ENCODE measurements around the gene SAMMSON.
A peak's percentile ranks its signal among the peaks of the same experiment; 100 is the strongest.

The SAMMSON gene

DNA sequence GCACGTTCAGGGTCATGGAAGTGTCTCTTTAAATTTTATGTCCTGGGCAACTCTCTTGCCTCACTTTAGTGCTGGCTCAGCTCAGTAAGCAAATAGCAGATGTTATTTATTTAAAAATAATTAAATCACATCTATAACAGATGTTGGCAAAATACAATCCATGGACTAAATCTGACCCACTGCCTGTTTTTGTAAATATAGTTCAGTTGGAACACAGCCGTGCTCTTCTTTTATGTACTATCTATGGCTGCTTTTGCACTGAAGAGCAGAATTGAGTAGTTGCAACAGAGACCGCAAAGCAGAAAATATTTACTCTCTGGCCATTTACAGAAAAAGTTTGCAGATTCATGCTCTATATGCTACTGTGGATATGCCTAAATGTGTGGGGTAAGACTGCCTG lies 79.2 kb downstream of the SAMMSON start:
- POLR2A ChIA-PET = no interaction called here
- CTCF ChIA-PET = interaction anchor here (1.2 kb wide), 1 partner anchor 14 kb away, joined by 3 read pairs; no protein-coding TSS in a partner anchor
- TF ChIP-seq, protein P1, sequence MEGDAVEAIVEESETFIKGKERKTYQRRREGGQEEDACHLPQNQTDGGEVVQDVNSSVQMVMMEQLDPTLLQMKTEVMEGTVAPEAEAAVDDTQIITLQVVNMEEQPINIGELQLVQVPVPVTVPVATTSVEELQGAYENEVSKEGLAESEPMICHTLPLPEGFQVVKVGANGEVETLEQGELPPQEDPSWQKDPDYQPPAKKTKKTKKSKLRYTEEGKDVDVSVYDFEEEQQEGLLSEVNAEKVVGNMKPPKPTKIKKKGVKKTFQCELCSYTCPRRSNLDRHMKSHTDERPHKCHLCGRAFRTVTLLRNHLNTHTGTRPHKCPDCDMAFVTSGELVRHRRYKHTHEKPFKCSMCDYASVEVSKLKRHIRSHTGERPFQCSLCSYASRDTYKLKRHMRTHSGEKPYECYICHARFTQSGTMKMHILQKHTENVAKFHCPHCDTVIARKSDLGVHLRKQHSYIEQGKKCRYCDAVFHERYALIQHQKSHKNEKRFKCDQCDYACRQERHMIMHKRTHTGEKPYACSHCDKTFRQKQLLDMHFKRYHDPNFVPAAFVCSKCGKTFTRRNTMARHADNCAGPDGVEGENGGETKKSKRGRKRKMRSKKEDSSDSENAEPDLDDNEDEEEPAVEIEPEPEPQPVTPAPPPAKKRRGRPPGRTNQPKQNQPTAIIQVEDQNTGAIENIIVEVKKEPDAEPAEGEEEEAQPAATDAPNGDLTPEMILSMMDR (IDR thresholded peaks at IDR 0.05; ENCODE audit: control extremely low read depth, extremely low read depth, low read depth, missing control alignments) = no peak
- no peak for DNase-seq (ENCODE audit: extremely low spot score)

GRCh38 chr3:70085613-70086012 lies 86.1 kb downstream of the SAMMSON start:
- CTCF ChIA-PET = interaction anchor here (1.3 to 12.6 kb wide), 4 partner anchors 8 to 61 kb away, joined by 3 to 131 read pairs (median 6); no protein-coding TSS in a partner anchor
- POLR2A ChIA-PET = no interaction called here
- TF ChIP-seq, protein P1 (IDR thresholded peaks at IDR 0.05; ENCODE audit: control extremely low read depth, extremely low read depth, low read depth, missing control alignments) = no peak
- no peak for DNase-seq (ENCODE audit: extremely low spot score)

GRCh38 chr3:70086336-70086735 lies 86.8 kb downstream of the SAMMSON start:
- ChIA-PET POLR2A (no interaction called here), CTCF (interaction anchor here (1.3 to 12.6 kb wide), 5 partner anchors 9 to 62 kb away, joined by 3 to 131 read pairs (median 7); no protein-coding TSS in a partner anchor)
- no peak for DNase-seq (ENCODE audit: extremely low spot score)
- TF ChIP-seq, protein P1 (IDR thresholded peaks at IDR 0.05; ENCODE audit: control extremely low read depth, extremely low read depth, low read depth, missing control alignments) = no peak

GRCh38 chr3:70090322-70090913 lies 90.9 kb downstream of the SAMMSON start:
- CTCF ChIA-PET = interaction anchor here (0.8 to 12.6 kb wide), 18 partner anchors 9 to 1640 kb away, joined by 3 to 131 read pairs (median 4); no protein-coding TSS in a partner anchor
- TF ChIP-seq, protein P1 (IDR thresholded peaks at IDR 0.05; ENCODE audit: control extremely low read depth, extremely low read depth, low read depth, missing control alignments) = peak; percentile 53
- POLR2A ChIA-PET = interaction anchor here (0.5 to 0.7 kb wide), 3 partner anchors 10 to 268 kb away, joined by 3 to 6 read pairs (median 4); no protein-coding TSS in a partner anchor
- peak; percentile 20 for DNase-seq (ENCODE audit: extremely low spot score)

GRCh38 chr3:70094197-70094596 lies 94.7 kb downstream of the SAMMSON start:
- peak; percentile 3 for DNase-seq (ENCODE audit: extremely low spot score)
- ChIA-PET CTCF (interaction anchor here (1.2 to 12.6 kb wide), 3 partner anchors 9 to 26 kb away, joined by 3 to 131 read pairs (median 14); no protein-coding TSS in a partner anchor), POLR2A (no interaction called here)
- TF ChIP-seq, protein P1 (IDR thresholded peaks at IDR 0.05; ENCODE audit: control extremely low read depth, extremely low read depth, low read depth, missing control alignments) = no peak

- CTCF ChIA-PET = interaction anchor here (1.7 to 12.6 kb wide), 4 partner anchors 8 to 25 kb away, joined by 7 to 131 read pairs (median 13); no protein-coding TSS in a partner anchor
- no peak for DNase-seq (ENCODE audit: extremely low spot score)
- POLR2A ChIA-PET = no interaction called here
- TF ChIP-seq, protein P1 (IDR thresholded peaks at IDR 0.05; ENCODE audit: control extremely low read depth, extremely low read depth, low read depth, missing control alignments) = no peak
Observed at GRCh38 chr3:70095260-70095659, 95.7 kb downstream of the SAMMSON start.

Measured in GM10248 (cell line).